22Rv1 (cell line): ENCODE results near the gene PRTFDC1.

Experiments used
- CTCF ChIP-seq: fragments of 450-650 bp; IDR thresholded peaks from 2 replicates; pipeline ENCODE4 v1.5.1; 2017; ENCODE audit warnings: mild to moderate bottlenecking
- ZFX ChIP-seq: fragments of 450-650 bp; IDR thresholded peaks from 2 replicates; pipeline ENCODE4 v1.6.1; 2017; ENCODE audit warnings: antibody characterized with exemption, borderline replicate concordance

DNA sequence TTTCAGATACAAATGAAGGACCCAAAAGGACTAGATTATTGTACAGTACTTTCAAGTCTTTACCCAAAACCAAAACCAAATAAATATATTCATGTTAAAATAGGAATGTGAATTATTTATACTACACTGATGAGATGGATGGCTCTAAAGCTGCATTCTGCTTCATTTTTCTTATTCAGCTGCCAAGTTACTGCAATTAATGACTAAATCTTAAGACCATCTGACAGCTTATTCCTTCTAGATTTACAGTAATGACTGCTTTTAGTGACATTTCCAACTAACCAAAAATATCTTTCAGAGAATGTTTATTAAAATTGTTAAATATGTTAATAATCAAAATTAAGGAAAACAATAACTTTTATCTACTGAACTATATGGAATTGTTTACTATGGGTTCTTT lies 42.7 kb upstream of the PRTFDC1 start:
- TF ChIP-seq CTCF (no peak), ZFX (no peak)
